ENCODE results near the gene SCO1.
A peak's percentile ranks its signal among the peaks of the same experiment; 100 is the strongest.
"Not testable (repeated sequence)": the region's sequence is repeated elsewhere in the genome, so short reads cannot be mapped to it uniquely, and the experiment has no call there.

The SCO1 gene

GRCh38 chr17:10695875-10696407, 1.4 kb downstream of the SCO1 start:
- peaks cover 34% of the 10 kb centered on the region for H3K36me3 Mint-ChIP-seq
- peak overlapping the region; percentile 91 for H3K4me3 Mint-ChIP-seq
- not testable (repeated sequence) for ATAC-seq, H3K9me3 Mint-ChIP-seq, H3K27me3 Mint-ChIP-seq
- H3K4me1 Mint-ChIP-seq: peaks cover 30% of the 10 kb centered on the region
- H3K27ac Mint-ChIP-seq: peak overlapping the region; percentile 95

- no peak overlapping the region for H3K27ac Mint-ChIP-seq
- peaks cover 74% of the 10 kb centered on the region for H3K36me3 Mint-ChIP-seq
- H3K9me3 Mint-ChIP-seq: no peaks in the 10 kb centered on the region
- H3K27me3 Mint-ChIP-seq: no peaks in the 10 kb centered on the region
- H3K4me3 Mint-ChIP-seq: no peak overlapping the region
- no peak for ATAC-seq
- peaks cover 18% of the 10 kb centered on the region for H3K4me1 Mint-ChIP-seq
Measured at GRCh38 chr17:10687499-10687898, 9.8 kb downstream of the SCO1 start.

- H3K4me1 Mint-ChIP-seq: no peaks in the 10 kb centered on the region
- no peaks in the 10 kb centered on the region for H3K9me3 Mint-ChIP-seq
- no peak overlapping the region for H3K4me3 Mint-ChIP-seq
- no peak for ATAC-seq
- H3K36me3 Mint-ChIP-seq: peaks cover 70% of the 10 kb centered on the region
- no peaks in the 10 kb centered on the region for H3K27me3 Mint-ChIP-seq
- no peak overlapping the region for H3K27ac Mint-ChIP-seq
Measured at GRCh38 chr17:10683853-10684252, 13.5 kb downstream of the SCO1 start.

- H3K9me3 Mint-ChIP-seq: no peaks in the 10 kb centered on the region
- H3K27ac Mint-ChIP-seq: no peak overlapping the region
- no peak overlapping the region for H3K4me3 Mint-ChIP-seq
- no peaks in the 10 kb centered on the region for H3K4me1 Mint-ChIP-seq
- no peaks in the 10 kb centered on the region for H3K27me3 Mint-ChIP-seq
- H3K36me3 Mint-ChIP-seq: peaks cover 70% of the 10 kb centered on the region
- ATAC-seq: no peak
Measured at GRCh38 chr17:10681866-10682446, 15.4 kb downstream of the SCO1 start.

GRCh38 chr17:10674704-10675103, 22.6 kb downstream of the SCO1 start:
- H3K4me1 Mint-ChIP-seq: no peaks in the 10 kb centered on the region
- peaks cover 40% of the 10 kb centered on the region for H3K36me3 Mint-ChIP-seq
- H3K4me3 Mint-ChIP-seq: no peak overlapping the region
- no peaks in the 10 kb centered on the region for H3K9me3 Mint-ChIP-seq
- ATAC-seq: no peak
- H3K27me3 Mint-ChIP-seq: no peaks in the 10 kb centered on the region
- H3K27ac Mint-ChIP-seq: no peak overlapping the region

DNA sequence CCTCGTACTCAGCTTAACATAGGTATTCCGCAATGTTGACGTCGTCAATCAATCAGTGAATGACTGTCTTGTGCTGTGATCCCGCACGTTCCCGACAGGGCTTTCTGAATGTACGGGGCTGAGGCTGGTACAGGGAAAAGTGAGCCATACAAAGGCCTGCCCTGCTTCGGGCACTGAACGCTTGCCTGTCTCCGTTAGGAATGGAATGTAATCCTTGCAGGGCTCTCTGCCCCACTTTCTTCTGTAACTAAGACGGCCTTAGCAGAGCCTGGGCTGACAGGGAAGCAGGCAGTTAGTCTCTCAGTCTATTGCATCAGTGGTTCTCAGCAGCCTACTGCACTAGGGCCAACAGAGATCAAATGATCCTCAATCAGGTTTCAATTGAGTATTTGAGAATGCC, 24.0 kb downstream of the SCO1 start:
- H3K27me3 Mint-ChIP-seq: no peaks in the 10 kb centered on the region
- no peaks in the 10 kb centered on the region for H3K4me1 Mint-ChIP-seq
- no peak for ATAC-seq
- no peak overlapping the region for H3K4me3 Mint-ChIP-seq
- H3K9me3 Mint-ChIP-seq: no peaks in the 10 kb centered on the region
- no peak overlapping the region for H3K27ac Mint-ChIP-seq
- H3K36me3 Mint-ChIP-seq: peaks cover 35% of the 10 kb centered on the region

DNA sequence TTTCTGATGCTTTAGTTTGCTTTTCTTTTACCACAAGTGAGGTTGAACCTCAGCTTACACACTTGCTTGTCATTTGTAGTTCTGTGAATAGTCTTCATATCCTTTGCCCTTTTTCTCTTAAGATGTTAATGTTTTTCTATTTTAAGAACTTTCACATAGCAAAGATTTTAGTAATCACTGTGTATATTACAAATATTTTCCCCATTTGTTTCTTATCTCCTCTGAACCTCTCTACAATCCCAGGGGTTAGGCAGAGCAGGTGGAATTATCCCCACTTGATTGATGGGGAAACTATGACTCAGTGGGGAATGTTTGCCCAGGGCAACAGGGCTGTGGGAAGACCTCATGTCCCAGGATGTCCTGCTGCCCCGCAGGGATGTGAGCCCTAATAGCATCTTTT, 28.6 kb downstream of the SCO1 start:
- Mint-ChIP-seq H3K36me3 (peaks cover 9% of the 10 kb centered on the region), H3K27ac (no peak overlapping the region), H3K27me3 (no peaks in the 10 kb centered on the region), H3K9me3 (no peaks in the 10 kb centered on the region), H3K4me3 (no peak overlapping the region), H3K4me1 (no peaks in the 10 kb centered on the region)
- no peak for ATAC-seq

DNA sequence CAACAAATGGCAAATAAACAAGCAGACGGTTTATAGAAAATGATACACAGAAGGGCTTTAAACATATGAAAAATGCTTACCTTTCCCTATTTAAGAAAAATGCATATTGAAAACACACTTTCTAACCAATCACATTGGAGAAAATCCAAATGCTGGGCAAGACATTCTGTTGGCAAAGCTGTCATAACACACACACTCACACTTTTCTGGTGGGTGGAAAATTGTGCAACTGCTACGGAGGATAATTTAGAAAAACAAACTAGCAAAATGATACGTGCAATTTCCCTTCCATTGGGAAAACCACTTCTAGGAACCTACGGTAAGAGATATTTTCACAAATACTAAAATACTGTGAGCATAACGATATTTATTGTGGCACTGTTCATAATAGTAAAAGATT, 30.4 kb downstream of the SCO1 start:
- Mint-ChIP-seq H3K36me3 (peaks cover 22% of the 10 kb centered on the region), H3K27ac (no peak overlapping the region), H3K4me1 (no peaks in the 10 kb centered on the region), H3K27me3 (no peaks in the 10 kb centered on the region), H3K4me3 (no peak overlapping the region), H3K9me3 (no peaks in the 10 kb centered on the region)
- ATAC-seq: no peak

- Mint-ChIP-seq H3K9me3 (no peaks in the 10 kb centered on the region), H3K27me3 (no peaks in the 10 kb centered on the region), H3K27ac (no peak overlapping the region), H3K4me3 (no peak overlapping the region), H3K4me1 (no peaks in the 10 kb centered on the region), H3K36me3 (peaks cover 33% of the 10 kb centered on the region)
- ATAC-seq: no peak
Measured at GRCh38 chr17:10664571-10664970, 32.8 kb downstream of the SCO1 start.

DNA sequence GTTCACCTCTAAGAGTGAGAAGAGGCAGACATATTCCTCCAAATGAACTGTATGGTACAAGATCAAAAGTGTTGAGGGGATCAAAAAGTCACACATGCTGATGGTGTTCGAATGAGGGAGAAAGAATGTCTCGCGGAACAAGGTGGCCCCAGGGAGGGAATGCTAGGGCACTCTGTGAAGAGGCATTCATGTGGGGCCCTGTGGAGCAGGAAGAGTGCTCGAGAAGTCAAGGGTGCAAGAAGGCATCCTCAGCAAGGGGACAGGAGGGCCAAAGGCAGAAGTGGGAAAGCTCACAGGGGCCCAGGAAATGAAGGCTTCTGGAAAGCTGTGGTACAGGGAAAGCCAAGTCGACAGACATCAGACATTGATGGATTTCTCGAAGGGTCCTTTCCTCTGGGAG, 34.1 kb downstream of the SCO1 start:
- H3K36me3 Mint-ChIP-seq: peaks cover 45% of the 10 kb centered on the region
- no peaks in the 10 kb centered on the region for H3K9me3 Mint-ChIP-seq
- no peaks in the 10 kb centered on the region for H3K4me1 Mint-ChIP-seq
- no peak overlapping the region for H3K27ac Mint-ChIP-seq
- no peak overlapping the region for H3K4me3 Mint-ChIP-seq
- no peak for ATAC-seq
- H3K27me3 Mint-ChIP-seq: no peaks in the 10 kb centered on the region

GRCh38 chr17:10661437-10661836, 35.9 kb downstream of the SCO1 start:
- Mint-ChIP-seq H3K9me3 (no peaks in the 10 kb centered on the region), H3K27me3 (no peaks in the 10 kb centered on the region), H3K27ac (no peak overlapping the region), H3K36me3 (peaks cover 50% of the 10 kb centered on the region), H3K4me3 (no peak overlapping the region), H3K4me1 (no peaks in the 10 kb centered on the region)
- no peak for ATAC-seq

GRCh38 chr17:10657879-10658278, 39.5 kb downstream of the SCO1 start:
- peaks cover 6% of the 10 kb centered on the region for H3K4me1 Mint-ChIP-seq
- no peak for ATAC-seq
- H3K9me3 Mint-ChIP-seq: no peaks in the 10 kb centered on the region
- H3K27ac Mint-ChIP-seq: no peak overlapping the region
- H3K36me3 Mint-ChIP-seq: peaks cover 37% of the 10 kb centered on the region
- no peak overlapping the region for H3K4me3 Mint-ChIP-seq
- peaks cover 10% of the 10 kb centered on the region for H3K27me3 Mint-ChIP-seq

GRCh38 chr17:10657148-10657547, 40.2 kb downstream of the SCO1 start, which contains the start of gene MYH3:
TSS of gene MYH3 (minus strand) at chr17:10657309. CDS start at chr17:10655064, 2,245 bp downstream.
- Mint-ChIP-seq H3K27ac (no peak within 1 kb of the TSS), H3K9me3 (no peaks in the 10 kb centered on the region), H3K4me3 (no peak within 1 kb of the TSS), H3K4me1 (peaks cover 6% of the 10 kb centered on the region), H3K27me3 (peaks cover 10% of the 10 kb centered on the region), H3K36me3 (peaks cover 30% of the 10 kb centered on the region)
- no peak for ATAC-seq

GRCh38 chr17:10653987-10654386, 43.3 kb downstream of the SCO1 start:
- Mint-ChIP-seq H3K4me3 (no peak overlapping the region), H3K36me3 (peaks cover 10% of the 10 kb centered on the region), H3K27ac (no peak overlapping the region), H3K4me1 (peaks cover 6% of the 10 kb centered on the region), H3K27me3 (peaks cover 10% of the 10 kb centered on the region), H3K9me3 (no peaks in the 10 kb centered on the region)
- ATAC-seq: no peak

DNA sequence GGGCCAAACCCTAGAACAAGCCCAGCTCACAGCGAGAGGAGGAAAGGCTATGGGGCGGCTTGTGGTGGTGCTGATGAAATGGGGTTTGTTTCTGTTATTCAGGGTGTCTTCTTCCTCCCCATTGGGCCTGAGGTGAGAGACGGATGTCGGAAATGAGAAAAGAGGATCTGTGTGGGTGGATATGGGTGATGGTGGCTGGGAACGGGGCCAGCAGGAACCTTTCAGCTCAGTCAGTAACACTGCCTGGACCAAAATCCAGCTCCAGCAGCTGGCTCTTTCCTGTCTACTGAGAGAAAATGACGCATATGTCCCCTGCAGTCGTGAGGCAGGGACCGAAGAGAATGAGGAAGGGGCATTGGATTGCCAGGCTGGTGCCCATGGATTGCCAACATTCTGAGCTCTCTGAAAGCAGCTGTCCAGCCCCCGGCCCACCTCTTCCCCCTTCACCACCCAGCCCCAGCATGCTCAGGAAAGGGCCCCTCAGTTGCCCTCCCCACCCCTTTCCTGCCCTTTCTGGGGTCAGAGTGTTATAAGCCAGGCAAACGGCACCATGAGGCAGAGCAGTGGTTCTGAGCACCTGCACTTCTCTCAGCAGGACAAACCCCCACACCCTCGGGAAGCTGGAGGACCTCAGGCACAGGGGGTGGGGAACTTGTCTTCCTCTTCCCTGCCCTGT, 44.2 kb downstream of the SCO1 start:
- Mint-ChIP-seq H3K27me3 (peaks cover 10% of the 10 kb centered on the region), H3K9me3 (no peaks in the 10 kb centered on the region), H3K36me3 (peaks cover 8% of the 10 kb centered on the region), H3K4me1 (peaks cover 6% of the 10 kb centered on the region), H3K4me3 (no peak overlapping the region), H3K27ac (no peak overlapping the region)
- ATAC-seq: no peak

- H3K9me3 Mint-ChIP-seq: no peaks in the 10 kb centered on the region
- peaks cover 10% of the 10 kb centered on the region for H3K27me3 Mint-ChIP-seq
Measured at GRCh38 chr17:10651927-10652326, 45.4 kb downstream of the SCO1 start.

More at GRCh38 chr17:10651927-10652326, 45.4 kb downstream of the SCO1 start:
- Mint-ChIP-seq H3K36me3 (peaks cover 7% of the 10 kb centered on the region), H3K4me3 (no peak overlapping the region), H3K4me1 (peaks cover 6% of the 10 kb centered on the region), H3K27ac (no peak overlapping the region)
- ATAC-seq: no peak
